OCI-LY3 (cell line): Measurements from ENCODE around the gene FGB.

Experiments used
- EZH2phosphoT487 ChIP-seq: fragments of 200-600 bp; shearing (Covaris generic); IDR thresholded peaks from 2 replicates; pipeline ENCODE4 v1.6.1; 2018; ENCODE audit warnings: antibody characterized with exemption, mixed run types, low read depth
- TF ChIP-seq, protein P1 (sequence below): fragments of 200-600, 300-600 bp; sonication (generic); IDR thresholded peaks from 2 replicates; pipeline ENCODE4 v1.5.1; 2014; ENCODE audit warnings: antibody characterized with exemption, low read length, low read depth

DNA sequence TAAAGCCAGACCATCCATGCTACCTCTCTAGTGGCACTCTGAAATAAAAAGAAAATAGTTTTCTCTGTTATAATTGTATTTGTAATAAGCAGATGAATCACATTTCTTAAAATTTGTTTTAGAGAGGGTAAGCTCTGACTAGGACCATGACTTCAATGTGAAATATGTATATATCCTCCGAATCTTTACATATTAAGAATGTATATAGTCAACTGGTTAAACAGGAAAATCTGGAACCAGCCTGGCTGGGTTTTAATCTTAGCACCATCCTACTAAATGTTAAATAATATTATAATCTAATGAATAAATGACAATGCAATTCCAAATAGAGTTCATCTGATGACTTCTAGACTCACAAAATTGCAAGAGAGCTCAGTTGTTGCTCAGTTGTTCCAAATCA is 1.5 kb downstream of the FGB start:
- TF ChIP-seq, protein P1, sequence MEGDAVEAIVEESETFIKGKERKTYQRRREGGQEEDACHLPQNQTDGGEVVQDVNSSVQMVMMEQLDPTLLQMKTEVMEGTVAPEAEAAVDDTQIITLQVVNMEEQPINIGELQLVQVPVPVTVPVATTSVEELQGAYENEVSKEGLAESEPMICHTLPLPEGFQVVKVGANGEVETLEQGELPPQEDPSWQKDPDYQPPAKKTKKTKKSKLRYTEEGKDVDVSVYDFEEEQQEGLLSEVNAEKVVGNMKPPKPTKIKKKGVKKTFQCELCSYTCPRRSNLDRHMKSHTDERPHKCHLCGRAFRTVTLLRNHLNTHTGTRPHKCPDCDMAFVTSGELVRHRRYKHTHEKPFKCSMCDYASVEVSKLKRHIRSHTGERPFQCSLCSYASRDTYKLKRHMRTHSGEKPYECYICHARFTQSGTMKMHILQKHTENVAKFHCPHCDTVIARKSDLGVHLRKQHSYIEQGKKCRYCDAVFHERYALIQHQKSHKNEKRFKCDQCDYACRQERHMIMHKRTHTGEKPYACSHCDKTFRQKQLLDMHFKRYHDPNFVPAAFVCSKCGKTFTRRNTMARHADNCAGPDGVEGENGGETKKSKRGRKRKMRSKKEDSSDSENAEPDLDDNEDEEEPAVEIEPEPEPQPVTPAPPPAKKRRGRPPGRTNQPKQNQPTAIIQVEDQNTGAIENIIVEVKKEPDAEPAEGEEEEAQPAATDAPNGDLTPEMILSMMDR: no peak
- TF ChIP-seq EZH2phosphoT487: no peak
